A549 (cell line): ENCODE measurements around the gene NR3C1.

Source experiments
- CEBPB ChIP-seq, 2 experiments: fragments of >200 bp in 1 of 2; sonication (Bioruptor Twin) in 1 of 2; formaldehyde crosslinking in 1 of 2; IDR thresholded peaks; 2 replicates each; pipeline ENCODE4 v1.6.1; 2012 to 2016
- EP300 ChIP-seq, 2 experiments: fragments of >200 bp; sonication (Bioruptor Twin); formaldehyde crosslinking; IDR thresholded peaks; 2 replicates in 1 of 2; 3 replicates in 1 of 2; pipeline ENCODE4 v1.6.1; 2016 to 2017
- KDM5A ChIP-seq: fragments of 200-600 bp; sonication (generic); IDR thresholded peaks from 2 replicates; pipeline ENCODE4 v1.6.1; 2016; ENCODE audit warnings: antibody characterized with exemption, mild to moderate bottlenecking
- POLR2A ChIP-seq: IDR thresholded peaks from 2 replicates; pipeline ENCODE4 v1.6.1; 2012; ENCODE audit warnings: mild to moderate bottlenecking, low read length
- TP53 ChIP-seq: fragments of 250-450 bp; sonication (Bioruptor Pico); IDR thresholded peaks from 2 replicates; pipeline ENCODE4 v1.5.0; 2021; ENCODE audit warnings: mild to moderate bottlenecking, moderate library complexity
- ZFP36 ChIP-seq: fragments of 450-650 bp; IDR thresholded peaks from 2 replicates; pipeline ENCODE4 v1.6.1; 2014; ENCODE audit warnings: borderline replicate concordance; ENCODE audit not compliant: partially characterized antibody
- TF ChIP-seq, protein P1 (sequence below): fragments of >200 bp; sonication (Bioruptor Twin); formaldehyde crosslinking; IDR thresholded peaks from 3 replicates; pipeline ENCODE4 v1.5.1; 2016
- TF ChIP-seq, protein P2 (sequence below): fragments of 200-600 bp; sonication (generic); IDR thresholded peaks from 2 replicates; pipeline ENCODE4 v1.6.1; 2016; ENCODE audit warnings: antibody characterized with exemption, mild to moderate bottlenecking, moderate library complexity

DNA sequence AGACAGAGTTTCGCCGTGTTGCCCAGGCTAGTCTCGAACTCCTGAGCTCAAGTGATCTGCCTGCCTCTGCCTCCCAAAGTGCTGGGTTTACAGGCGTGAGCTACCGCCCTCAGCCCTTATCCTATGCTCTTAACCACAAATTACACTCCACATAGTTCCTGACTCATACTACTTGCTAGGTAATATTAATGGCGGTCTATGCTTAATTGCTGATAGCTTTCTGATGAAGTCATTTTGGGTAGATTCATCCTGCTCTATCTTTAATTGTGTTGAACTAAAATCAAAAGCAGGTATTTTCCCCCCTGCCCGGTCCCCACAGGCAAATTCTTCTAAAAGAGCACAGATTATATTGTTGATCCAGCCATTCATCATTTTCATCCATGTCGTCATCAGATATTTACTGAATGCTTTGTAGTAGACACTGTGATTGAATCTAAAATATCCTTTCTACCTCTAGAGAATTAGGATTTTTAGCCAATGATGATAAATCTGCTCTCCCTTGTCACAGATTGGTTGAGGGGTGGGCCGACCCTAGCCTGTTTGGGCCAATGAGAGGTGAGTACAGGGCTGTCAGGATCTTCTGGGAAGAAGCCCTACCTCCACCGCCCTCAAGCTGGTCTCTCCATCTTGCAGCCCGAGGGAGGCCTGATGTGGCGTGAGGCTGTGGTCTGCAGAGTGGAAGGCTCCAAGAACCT lies 144.8 kb downstream of the NR3C1 start:
- no peak for TF ChIP-seq POLR2A
- TF ChIP-seq EP300 (IDR thresholded peaks at IDR 0.05) = no peak
- TF ChIP-seq, protein P1, sequence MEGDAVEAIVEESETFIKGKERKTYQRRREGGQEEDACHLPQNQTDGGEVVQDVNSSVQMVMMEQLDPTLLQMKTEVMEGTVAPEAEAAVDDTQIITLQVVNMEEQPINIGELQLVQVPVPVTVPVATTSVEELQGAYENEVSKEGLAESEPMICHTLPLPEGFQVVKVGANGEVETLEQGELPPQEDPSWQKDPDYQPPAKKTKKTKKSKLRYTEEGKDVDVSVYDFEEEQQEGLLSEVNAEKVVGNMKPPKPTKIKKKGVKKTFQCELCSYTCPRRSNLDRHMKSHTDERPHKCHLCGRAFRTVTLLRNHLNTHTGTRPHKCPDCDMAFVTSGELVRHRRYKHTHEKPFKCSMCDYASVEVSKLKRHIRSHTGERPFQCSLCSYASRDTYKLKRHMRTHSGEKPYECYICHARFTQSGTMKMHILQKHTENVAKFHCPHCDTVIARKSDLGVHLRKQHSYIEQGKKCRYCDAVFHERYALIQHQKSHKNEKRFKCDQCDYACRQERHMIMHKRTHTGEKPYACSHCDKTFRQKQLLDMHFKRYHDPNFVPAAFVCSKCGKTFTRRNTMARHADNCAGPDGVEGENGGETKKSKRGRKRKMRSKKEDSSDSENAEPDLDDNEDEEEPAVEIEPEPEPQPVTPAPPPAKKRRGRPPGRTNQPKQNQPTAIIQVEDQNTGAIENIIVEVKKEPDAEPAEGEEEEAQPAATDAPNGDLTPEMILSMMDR = no peak
- TF ChIP-seq CEBPB (IDR thresholded peaks at IDR 0.05) = no peak
- TF ChIP-seq TP53 = no peak
- TF ChIP-seq ZFP36 = no peak
- TF ChIP-seq, protein P2, sequence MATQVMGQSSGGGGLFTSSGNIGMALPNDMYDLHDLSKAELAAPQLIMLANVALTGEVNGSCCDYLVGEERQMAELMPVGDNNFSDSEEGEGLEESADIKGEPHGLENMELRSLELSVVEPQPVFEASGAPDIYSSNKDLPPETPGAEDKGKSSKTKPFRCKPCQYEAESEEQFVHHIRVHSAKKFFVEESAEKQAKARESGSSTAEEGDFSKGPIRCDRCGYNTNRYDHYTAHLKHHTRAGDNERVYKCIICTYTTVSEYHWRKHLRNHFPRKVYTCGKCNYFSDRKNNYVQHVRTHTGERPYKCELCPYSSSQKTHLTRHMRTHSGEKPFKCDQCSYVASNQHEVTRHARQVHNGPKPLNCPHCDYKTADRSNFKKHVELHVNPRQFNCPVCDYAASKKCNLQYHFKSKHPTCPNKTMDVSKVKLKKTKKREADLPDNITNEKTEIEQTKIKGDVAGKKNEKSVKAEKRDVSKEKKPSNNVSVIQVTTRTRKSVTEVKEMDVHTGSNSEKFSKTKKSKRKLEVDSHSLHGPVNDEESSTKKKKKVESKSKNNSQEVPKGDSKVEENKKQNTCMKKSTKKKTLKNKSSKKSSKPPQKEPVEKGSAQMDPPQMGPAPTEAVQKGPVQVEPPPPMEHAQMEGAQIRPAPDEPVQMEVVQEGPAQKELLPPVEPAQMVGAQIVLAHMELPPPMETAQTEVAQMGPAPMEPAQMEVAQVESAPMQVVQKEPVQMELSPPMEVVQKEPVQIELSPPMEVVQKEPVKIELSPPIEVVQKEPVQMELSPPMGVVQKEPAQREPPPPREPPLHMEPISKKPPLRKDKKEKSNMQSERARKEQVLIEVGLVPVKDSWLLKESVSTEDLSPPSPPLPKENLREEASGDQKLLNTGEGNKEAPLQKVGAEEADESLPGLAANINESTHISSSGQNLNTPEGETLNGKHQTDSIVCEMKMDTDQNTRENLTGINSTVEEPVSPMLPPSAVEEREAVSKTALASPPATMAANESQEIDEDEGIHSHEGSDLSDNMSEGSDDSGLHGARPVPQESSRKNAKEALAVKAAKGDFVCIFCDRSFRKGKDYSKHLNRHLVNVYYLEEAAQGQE = no peak
- TF ChIP-seq KDM5A = no peak
